Measurements from ENCODE around the gene COL5A3.

COL5A3 gene

GRCh38 chr19:10020851-10021250 lies 10.5 kb upstream of the COL5A3 start:
- TF ChIP-seq GATA2 (IDR thresholded peaks at IDR 0.05; ENCODE audit: low read depth, low read length) (no peak), GATA3 (IDR thresholded peaks at IDR 0.05; ENCODE audit: low read depth, low read length) (no peak)

GRCh38 chr19:10019246-10019645 lies 8.9 kb upstream of the COL5A3 start:
- TF ChIP-seq GATA3 (IDR thresholded peaks at IDR 0.05; ENCODE audit: low read depth, low read length) (no peak), GATA2 (IDR thresholded peaks at IDR 0.05; ENCODE audit: low read depth, low read length) (no peak)

- TF ChIP-seq GATA2 (IDR thresholded peaks at IDR 0.05; ENCODE audit: low read depth, low read length): no peak
- no peak for TF ChIP-seq GATA3 (IDR thresholded peaks at IDR 0.05; ENCODE audit: low read depth, low read length)
Observed at GRCh38 chr19:10018786-10019185, 8.5 kb upstream of the COL5A3 start.

- TF ChIP-seq GATA3 (IDR thresholded peaks at IDR 0.05; ENCODE audit: low read depth, low read length): no peak
- TF ChIP-seq GATA2 (IDR thresholded peaks at IDR 0.05; ENCODE audit: low read depth, low read length): no peak
Observed at GRCh38 chr19:10018263-10018662, 8.0 kb upstream of the COL5A3 start.

GRCh38 chr19:10013834-10014618 lies 3.7 kb upstream of the COL5A3 start:
- no peak for TF ChIP-seq GATA2 (IDR thresholded peaks at IDR 0.05; ENCODE audit: low read depth, low read length)
- no peak for TF ChIP-seq GATA3 (IDR thresholded peaks at IDR 0.05; ENCODE audit: low read depth, low read length)

- no peak for TF ChIP-seq GATA2 (IDR thresholded peaks at IDR 0.05; ENCODE audit: low read depth, low read length)
- TF ChIP-seq GATA3 (IDR thresholded peaks at IDR 0.05; ENCODE audit: low read depth, low read length): no peak
Observed at GRCh38 chr19:10013316-10013715, 3.0 kb upstream of the COL5A3 start, which contains the start of gene RDH8. TSS of gene RDH8 (plus strand) at chr19:10013483. CDS start at chr19:10013498, 15 bp downstream.

- TF ChIP-seq GATA2 (IDR thresholded peaks at IDR 0.05; ENCODE audit: low read depth, low read length): no peak
- TF ChIP-seq GATA3 (IDR thresholded peaks at IDR 0.05; ENCODE audit: low read depth, low read length): no peak
Observed at GRCh38 chr19:10011974-10012373, 1.7 kb upstream of the COL5A3 start.

- TF ChIP-seq GATA3 (IDR thresholded peaks at IDR 0.05; ENCODE audit: low read depth, low read length) (no peak), GATA2 (IDR thresholded peaks at IDR 0.05; ENCODE audit: low read depth, low read length) (no peak)
Observed at GRCh38 chr19:10010939-10011338, 635 bp upstream of the COL5A3 start.

GRCh38 chr19:10009714-10010224 lies 535 bp downstream of the COL5A3 start:
- no peak for TF ChIP-seq GATA3 (IDR thresholded peaks at IDR 0.05; ENCODE audit: low read depth, low read length)
- no peak for TF ChIP-seq GATA2 (IDR thresholded peaks at IDR 0.05; ENCODE audit: low read depth, low read length)

- no peak for TF ChIP-seq GATA2 (IDR thresholded peaks at IDR 0.05; ENCODE audit: low read depth, low read length)
- TF ChIP-seq GATA3 (IDR thresholded peaks at IDR 0.05; ENCODE audit: low read depth, low read length): no peak
Observed at GRCh38 chr19:10008184-10008765, 2.0 kb downstream of the COL5A3 start.

- TF ChIP-seq GATA2 (IDR thresholded peaks at IDR 0.05; ENCODE audit: low read depth, low read length) (no peak), GATA3 (IDR thresholded peaks at IDR 0.05; ENCODE audit: low read depth, low read length) (no peak)
Observed at GRCh38 chr19:10007371-10008183, 2.7 kb downstream of the COL5A3 start.

GRCh38 chr19:10006752-10007323 lies 3.5 kb downstream of the COL5A3 start:
- TF ChIP-seq GATA3 (IDR thresholded peaks at IDR 0.05; ENCODE audit: low read depth, low read length): no peak

- no peak for TF ChIP-seq GATA2 (IDR thresholded peaks at IDR 0.05; ENCODE audit: low read depth, low read length)
- TF ChIP-seq GATA3 (IDR thresholded peaks at IDR 0.05; ENCODE audit: low read depth, low read length): no peak
Observed at GRCh38 chr19:10006335-10006708, 4.0 kb downstream of the COL5A3 start.
